HL-60/S4 treated with retinoic acid at 250 ng/mL for 4 days and 3 days (cell line): ENCODE measurements around the gene LTBP1.
"Not testable (repeated sequence)": the region's sequence is repeated elsewhere in the genome, so short reads cannot be mapped to it uniquely, and the experiment has no call there.

Source experiments
- in situ Hi-C: fragments of 300-500 bp; cut with MboI; formaldehyde crosslinking; loops from 2 replicates; pipeline ENCODE4 v1.7.0; 2022; ENCODE audit warnings: low sequenced_read_pairs

LTBP1 gene

GRCh38 chr2:33215299-33215698 is 268.5 kb downstream of the LTBP1 start:
- in situ Hi-C loops = no loop called here

- in situ Hi-C loops = no loop called here
These were observed 269.2 kb downstream of the LTBP1 start for GRCh38 chr2:33215983-33216382.

GRCh38 chr2:33216508-33217182 is 269.9 kb downstream of the LTBP1 start:
- in situ Hi-C loops = no loop called here

GRCh38 chr2:33217406-33217805 is 270.7 kb downstream of the LTBP1 start:
- in situ Hi-C loops = no loop called here

GRCh38 chr2:33219114-33219513 is 272.4 kb downstream of the LTBP1 start:
- in situ Hi-C loops = no loop called here

- in situ Hi-C loops = no loop called here
These were observed 273.1 kb downstream of the LTBP1 start for GRCh38 chr2:33219850-33220275.

- in situ Hi-C loops = no loop called here
These were observed 273.8 kb downstream of the LTBP1 start for GRCh38 chr2:33220533-33220932.

- in situ Hi-C loops = no loop called here
These were observed 274.5 kb downstream of the LTBP1 start for GRCh38 chr2:33221046-33221784.

GRCh38 chr2:33222309-33222708 is 275.6 kb downstream of the LTBP1 start:
- in situ Hi-C loops = no loop called here

- in situ Hi-C loops = no loop called here
These were observed 277.1 kb downstream of the LTBP1 start for GRCh38 chr2:33223856-33224255.

- in situ Hi-C loops = no loop called here
These were observed 278.6 kb downstream of the LTBP1 start for GRCh38 chr2:33225350-33225749.

GRCh38 chr2:33226546-33226945 is 279.8 kb downstream of the LTBP1 start:
- in situ Hi-C loops = no loop called here

- in situ Hi-C loops = no loop called here
These were observed 282.9 kb downstream of the LTBP1 start for GRCh38 chr2:33229646-33230045.

- in situ Hi-C loops = no loop called here
These were observed 283.4 kb downstream of the LTBP1 start for GRCh38 chr2:33230195-33230594.

GRCh38 chr2:33230842-33231241 is 284.1 kb downstream of the LTBP1 start:
- in situ Hi-C loops = no loop called here

GRCh38 chr2:33235559-33235958 is 288.8 kb downstream of the LTBP1 start:
- in situ Hi-C loops = not testable (repeated sequence)

GRCh38 chr2:33236482-33237385 is 290.0 kb downstream of the LTBP1 start:
- in situ Hi-C loops = no loop called here

GRCh38 chr2:33238111-33238510 is 291.4 kb downstream of the LTBP1 start:
- in situ Hi-C loops = no loop called here

GRCh38 chr2:33240178-33240577 is 293.4 kb downstream of the LTBP1 start:
- in situ Hi-C loops = no loop called here

- in situ Hi-C loops = no loop called here
These were observed 294.3 kb downstream of the LTBP1 start for GRCh38 chr2:33241072-33241471.

GRCh38 chr2:33241581-33241980 is 294.8 kb downstream of the LTBP1 start:
- in situ Hi-C loops = no loop called here
